Activated T-helper 1 cell treated with Interleukin-2 at 50 U/mL for 16 hours (primary cell): ENCODE measurements around the gene SERPINB3.
"Not testable (repeated sequence)": the region's sequence is repeated elsewhere in the genome, so short reads cannot be mapped to it uniquely, and the experiment has no call there.

ENCODE experiments used
- DNase-seq: peaks from one replicate; pipeline ENCODE4 v3.0.0-alpha.2; 2020; ENCODE audit warnings: low read depth

SERPINB3 gene

DNA sequence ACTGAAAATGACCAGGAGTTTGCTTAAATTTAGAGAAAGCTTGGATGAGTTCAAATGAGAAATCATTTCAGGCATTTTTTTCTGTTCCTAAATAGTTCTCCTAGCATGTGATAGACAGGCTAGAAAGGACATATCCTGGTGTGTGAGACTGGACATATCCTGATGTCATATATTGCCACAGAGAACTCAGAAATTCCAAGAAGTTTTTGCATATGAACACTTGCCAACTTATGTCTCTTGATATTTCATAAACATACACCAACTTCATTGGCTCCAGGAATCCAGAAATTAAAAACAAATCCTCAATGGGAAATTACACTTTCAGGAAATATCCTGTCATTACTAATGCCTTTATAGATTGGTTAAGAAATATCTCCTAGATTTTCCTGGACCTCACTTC is 14.8 kb downstream of the SERPINB3 start:
- DNase-seq, result no peak

DNA sequence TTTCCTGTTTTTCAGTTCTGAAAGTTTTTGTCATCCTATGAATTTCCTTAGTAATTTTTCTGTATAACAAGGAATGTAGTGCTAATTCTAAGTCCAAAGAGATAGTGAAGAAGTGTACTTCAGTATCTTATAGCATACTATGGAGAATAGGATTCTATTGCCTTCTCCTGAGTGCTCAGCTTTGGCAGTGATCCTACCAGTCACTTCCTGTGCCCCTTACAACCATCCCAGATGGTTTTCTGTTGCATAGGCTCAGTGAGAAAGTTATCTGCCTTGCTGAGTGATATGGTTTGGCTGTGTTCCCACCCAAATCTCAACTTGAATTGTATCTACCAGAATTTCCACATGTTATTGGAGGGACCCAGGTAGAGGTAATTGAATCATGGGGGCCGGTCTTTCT is 17.0 kb downstream of the SERPINB3 start:
- DNase-seq, result not testable (repeated sequence)

DNA sequence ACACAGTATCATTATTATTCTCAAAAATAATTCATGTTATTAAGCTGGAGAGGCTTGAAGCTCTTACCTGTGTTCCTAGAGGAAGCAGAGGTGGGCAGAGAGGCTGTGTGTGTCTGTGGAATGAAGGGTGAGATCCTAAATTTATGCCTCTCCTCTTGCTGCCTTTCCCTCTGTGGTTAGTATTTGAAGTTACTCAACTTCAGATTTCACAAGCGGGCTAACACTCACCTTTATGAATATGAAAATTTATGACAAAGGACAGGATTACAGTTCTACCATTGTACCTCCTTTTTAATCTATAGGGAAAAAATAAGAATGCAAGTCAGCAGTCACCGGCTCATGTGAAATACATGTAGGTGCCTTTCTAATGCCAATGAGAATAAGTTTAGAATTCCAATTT is 17.6 kb downstream of the SERPINB3 start, which contains the start of gene SERPINB4:
SERPINB4 (minus strand) TSS at position 115 of the 400 bp plus-strand sequence. CDS start 679 bp downstream, outside the sequence.
- not testable (repeated sequence) for DNase-seq

DNA sequence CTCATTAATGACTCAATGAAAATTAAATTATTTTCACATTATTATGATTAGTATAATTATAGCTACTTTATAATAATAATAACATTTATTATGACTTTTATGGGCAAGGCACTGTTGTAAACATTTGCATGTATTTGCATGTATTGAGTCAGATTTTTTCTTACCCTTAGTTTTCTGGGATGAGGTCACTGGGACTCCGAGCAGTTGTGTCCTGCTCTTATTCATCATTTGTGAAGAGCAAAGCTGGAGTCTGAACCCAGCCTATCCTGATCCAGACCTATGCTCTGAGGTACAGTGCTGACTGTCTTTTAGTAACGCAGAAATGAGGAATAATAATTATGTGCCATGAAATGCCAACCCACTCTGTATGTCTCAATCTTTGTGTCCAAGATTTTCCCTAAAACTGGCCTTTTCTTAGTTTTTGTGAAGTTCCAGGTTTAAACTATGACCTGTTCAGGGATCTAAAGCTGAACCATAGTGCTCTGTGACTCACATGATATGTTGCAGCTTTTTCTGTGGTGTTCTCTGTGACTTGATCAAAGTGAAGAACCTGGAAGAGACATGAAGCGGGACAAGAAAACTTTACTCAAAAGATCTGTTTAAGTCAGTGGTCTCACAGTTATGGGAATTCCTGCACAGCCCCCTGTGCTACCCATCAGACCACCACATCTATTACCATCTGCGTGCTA is 18.9 kb downstream of the SERPINB3 start:
- not testable (repeated sequence) for DNase-seq

DNA sequence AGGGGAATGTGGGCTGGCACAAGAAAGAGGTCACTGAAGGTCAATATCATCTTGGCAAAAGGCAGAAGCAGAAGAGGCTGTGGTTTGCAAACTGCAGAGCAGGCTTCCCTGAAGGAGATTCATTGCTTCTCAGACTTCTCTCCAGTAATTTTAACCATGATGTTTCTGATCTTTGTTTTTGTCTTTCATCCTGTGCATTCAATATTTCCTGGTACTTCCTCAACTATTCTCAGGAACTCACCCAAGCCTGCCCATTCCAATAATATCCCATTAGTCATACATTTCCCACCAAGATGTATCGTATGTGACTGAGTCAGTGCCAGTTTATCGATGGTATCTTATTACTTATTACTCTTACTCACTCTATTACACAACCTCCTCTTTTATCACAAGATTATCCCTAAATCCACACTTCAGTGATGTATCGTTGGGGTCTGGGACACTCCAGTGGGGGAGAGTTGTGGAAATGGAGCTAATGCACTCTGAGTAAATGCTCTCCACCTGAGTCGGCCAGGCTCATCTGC is 20.5 kb downstream of the SERPINB3 start:
- DNase-seq, result not testable (repeated sequence)

DNA sequence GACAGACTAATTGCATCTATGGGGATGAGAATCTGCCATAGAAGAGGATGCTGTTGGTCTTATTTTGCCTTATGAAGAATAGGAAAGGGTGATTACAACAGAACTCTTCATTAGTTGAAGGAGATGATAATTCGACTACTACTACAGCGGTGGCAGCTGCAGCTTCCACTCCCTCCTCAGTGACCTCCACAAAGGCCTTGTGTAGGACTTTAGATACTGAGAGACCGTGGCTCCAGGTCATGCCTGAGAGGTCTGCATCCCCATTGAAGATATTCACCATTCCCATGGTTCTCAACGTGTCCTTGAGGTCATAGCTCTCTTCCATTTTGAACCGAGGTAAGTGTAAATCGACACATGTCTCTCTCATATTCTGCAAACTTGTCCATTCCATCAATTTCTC is 24.0 kb downstream of the SERPINB3 start:
- no peak for DNase-seq

DNA sequence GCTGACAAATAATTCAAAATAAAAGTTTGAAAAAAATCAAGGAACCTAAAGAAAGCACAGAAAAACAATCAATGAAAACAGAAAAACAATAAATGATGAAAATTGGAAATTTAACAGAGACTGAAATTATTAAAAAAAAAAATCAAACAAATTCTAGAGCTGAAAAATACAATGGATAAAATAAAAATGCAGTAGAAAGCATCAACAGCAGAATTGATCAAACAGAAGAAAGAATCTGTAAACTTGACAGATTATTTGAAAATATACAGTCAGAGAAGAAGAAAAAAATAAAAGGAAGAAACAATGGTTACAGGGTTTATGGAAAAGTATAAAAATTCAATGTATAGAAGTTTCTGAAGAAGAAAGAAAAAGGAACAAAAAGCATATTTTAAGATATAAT is 33.9 kb downstream of the SERPINB3 start:
- no peak for DNase-seq

DNA sequence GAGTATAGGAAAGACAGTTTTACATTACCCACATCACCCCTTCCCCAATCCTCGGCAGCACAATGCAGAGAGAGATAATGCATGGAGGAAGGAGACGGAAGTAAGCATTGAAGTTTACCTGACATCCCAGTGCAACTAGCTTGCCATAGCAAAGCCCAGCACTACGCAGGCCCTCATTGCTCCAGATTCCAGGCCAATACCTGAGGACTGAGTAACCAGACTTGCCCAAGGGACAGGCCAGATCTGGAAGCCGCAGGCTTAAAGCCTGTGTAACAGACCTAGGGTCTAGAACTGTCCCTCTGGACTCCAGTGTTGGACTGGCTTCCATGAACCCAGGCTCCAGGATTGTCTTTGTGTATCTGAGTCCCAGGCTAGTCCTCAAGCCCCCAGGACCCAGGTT is 35.3 kb downstream of the SERPINB3 start:
- no peak for DNase-seq

DNA sequence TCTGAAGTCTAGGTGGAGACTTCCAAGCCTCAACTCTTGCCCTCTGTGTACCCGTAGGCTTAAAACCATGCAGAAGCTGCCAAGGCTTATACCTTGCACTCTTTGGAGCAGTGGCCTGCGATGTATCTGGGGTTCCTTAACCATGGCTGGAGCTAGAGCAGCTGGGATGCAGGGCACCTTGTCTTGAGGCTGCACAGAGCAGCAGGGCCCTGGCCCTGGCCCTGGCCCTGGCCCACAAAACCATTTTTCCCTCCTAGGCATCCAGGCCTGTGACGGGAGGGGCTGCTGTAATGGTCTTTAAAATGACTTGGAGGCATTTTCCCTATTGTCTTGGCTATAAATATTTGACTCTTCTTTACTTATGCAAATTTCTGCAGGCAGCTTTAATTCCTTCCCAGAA is 36.8 kb downstream of the SERPINB3 start:
- DNase-seq, result no peak

DNA sequence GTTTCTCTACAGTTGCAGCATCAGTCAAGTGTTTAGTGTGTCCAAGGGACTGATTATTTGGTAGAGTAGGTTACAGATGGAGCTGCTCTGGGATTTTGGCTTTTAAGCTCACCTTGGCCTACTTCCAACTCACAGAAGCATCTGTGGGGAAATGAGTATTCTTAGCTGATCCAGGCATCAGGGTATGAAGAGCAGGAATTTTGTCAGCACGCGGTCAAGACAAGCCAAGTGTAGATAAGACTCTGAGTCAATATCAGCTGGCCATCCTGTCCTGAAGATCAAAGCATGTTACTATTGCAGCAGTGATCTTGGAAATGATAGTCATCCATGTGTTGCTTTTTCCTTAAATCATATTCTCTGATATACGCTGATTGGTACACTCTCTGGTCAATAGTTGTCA is 42.0 kb downstream of the SERPINB3 start:
- DNase-seq, result no peak

DNA sequence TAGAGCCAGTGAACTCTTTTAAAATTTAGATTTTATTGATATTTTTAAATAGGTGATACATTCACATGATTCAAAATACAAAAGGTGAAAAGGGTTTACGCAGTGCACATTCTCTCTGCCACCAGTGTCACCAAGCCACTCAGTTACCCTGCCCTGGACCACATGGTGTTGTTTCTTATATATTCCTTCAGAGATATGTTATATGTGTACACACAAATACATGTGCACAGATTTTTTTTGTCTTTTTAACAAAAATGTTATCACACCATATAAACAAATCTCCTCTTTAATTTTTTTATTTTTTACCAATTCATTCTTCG is 43.8 kb downstream of the SERPINB3 start:
- no peak for DNase-seq

DNA sequence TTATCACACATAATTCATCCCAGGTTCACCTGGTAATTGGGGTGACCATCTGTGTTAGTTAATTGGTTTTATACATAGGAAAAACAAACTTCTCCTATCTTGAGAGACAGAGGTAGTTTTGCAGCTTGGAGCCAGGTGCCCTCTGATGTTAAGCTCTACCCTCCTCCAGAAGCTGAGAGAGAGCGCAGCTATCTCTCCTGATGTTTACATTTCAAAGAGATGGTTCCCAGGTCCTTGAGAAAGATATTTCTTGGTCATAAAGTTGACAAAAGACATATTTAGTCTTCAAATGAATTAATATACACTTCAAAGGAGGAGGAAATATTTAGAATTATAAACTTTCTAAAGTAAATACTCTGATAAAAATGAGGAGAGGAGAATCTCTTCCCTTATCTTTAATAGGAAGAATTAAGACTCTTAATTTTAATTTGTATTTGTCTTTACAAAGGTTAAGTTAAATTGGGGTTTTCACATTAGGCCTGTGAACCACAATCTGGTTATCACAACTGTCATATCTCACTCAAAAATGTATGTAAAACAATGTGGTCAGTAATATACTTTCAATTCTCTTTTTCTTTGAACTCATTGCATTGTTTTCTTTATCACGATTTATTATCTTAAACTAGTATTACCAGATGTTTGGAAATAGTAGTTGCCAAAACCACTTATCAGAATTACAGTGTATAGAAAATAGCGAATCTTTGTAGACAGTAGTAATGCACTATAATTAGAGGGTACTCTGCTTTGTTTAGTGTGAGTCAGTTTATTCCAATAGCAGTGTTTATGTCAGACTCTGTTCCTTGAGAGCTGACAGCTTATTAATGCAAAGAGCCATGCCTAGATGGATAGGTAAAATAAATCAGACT is 44.4 kb downstream of the SERPINB3 start:
- no peak for DNase-seq

DNA sequence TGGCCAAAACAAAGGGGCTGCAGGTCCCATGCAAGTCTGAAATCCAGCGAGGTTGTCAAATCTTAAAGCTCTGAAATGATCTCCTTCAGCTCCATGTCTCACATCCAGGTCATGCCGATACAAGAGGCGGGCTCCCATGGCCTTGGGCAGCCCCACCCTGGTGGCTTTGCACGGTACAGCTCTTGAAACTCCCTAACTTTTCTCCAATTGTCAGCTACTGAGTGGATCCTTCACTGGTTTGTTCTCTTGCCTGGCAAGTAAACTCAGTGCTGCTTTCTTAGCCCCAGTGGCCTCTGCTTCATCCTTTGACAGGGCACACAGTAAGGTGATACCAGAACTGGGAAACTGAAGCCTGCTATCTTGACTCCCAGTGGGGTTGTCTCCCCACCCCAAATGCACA is 48.3 kb downstream of the SERPINB3 start:
- no peak for DNase-seq

DNA sequence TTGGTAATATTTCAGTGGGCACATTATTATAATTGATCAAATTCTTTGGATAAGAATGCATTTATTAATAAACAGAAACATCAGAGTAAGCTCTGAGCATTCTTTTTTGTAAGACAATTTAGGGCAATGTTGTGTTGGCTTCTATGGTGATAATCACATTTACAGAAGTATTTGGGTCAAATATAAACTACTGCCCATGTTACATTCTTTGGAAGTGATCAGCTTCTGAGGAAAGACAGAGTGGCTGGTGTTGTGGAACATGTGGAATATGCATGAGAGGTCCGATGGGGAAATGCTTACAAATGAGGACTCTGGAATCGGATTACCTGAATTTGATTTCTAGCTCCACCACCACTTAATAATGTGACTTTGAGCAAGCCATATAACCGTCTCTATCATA is 55.2 kb downstream of the SERPINB3 start:
- DNase-seq, result no peak
